Naive thymus-derived CD4-positive, alpha-beta T cell (primary cell): ENCODE results near the gene IL1RAPL1. TPM values are rescaled to one million over a fixed set of nuclear protein-coding genes. Genes with fewer than 3 reads are reported as not detected.

Experiments
- ATAC-seq: fragments of 150-1000 bp; cut with Tn5 transposase; 2 replicates; pipeline ENCODE4 v1.10.0; 2021; ENCODE audit warnings: mild to moderate bottlenecking, moderate library complexity
- CTCF ChIA-PET: fragments of 350-600 bp; sonication (Branson Sonifier 250); formaldehyde crosslinking; loops from one replicate; lab custom pipeline; 2021; ENCODE audit warnings: antibody characterized with exemption; lab: Charles Lee
- POLR2A ChIA-PET: fragments of 350-600 bp; sonication (Branson Sonifier 250); formaldehyde crosslinking; loops from one replicate; lab custom pipeline; 2021; ENCODE audit warnings: antibody characterized with exemption, inconsistent platforms; lab: Charles Lee
- DNase-seq, 9 donors: peaks; one replicate each; pipeline versions ENCODE4 v3.0.0 to v3.0.0-alpha.2; 2020 to 2022; ENCODE audit warnings: mixed read lengths in 1 of 9
- H3K27ac ChIP-seq: one replicate; pipeline ENCODE4 v1.7.0; 2013; ENCODE audit warnings: mild to moderate bottlenecking, low read depth, low read length, moderate library complexity
- H3K27me3 ChIP-seq, 2 donors: one replicate each; pipeline ENCODE4 v1.7.0; 2013; ENCODE audit warnings: low read length in 2 of 2, mild to moderate bottlenecking in 2 of 2, moderate library complexity in 2 of 2; ENCODE audit not compliant: control insufficient read depth in 2 of 2, insufficient read depth in 2 of 2
- H3K36me3 ChIP-seq, 3 experiments: 1 replicate in 2 of 3; 2 replicates in 1 of 3; pipeline ENCODE4 v1.7.0; 2013; ENCODE audit warnings: low read length in 3 of 3, mild to moderate bottlenecking in 3 of 3, moderate library complexity in 1 of 3; ENCODE audit not compliant: insufficient read depth in 3 of 3, control insufficient read depth in 2 of 3
- H3K4me1 ChIP-seq, 2 donors: one replicate each; pipeline ENCODE4 v1.7.0; 2013; ENCODE audit warnings: low read length in 2 of 2, mild to moderate bottlenecking in 2 of 2, moderate library complexity in 1 of 2; ENCODE audit not compliant: control insufficient read depth in 2 of 2, insufficient read depth in 2 of 2
- H3K4me3 ChIP-seq: 2 replicates; pipeline ENCODE4 v1.7.0; 2013; ENCODE audit warnings: mild to moderate bottlenecking, low read length
- H3K9me3 ChIP-seq, 3 experiments: 1 replicate in 2 of 3; 2 replicates in 1 of 3; pipeline ENCODE4 v1.7.0; 2013; ENCODE audit warnings: low read length in 3 of 3; ENCODE audit not compliant: control insufficient read depth in 2 of 3
- H3K27ac Mint-ChIP-seq, 9 donors: one replicate each; pipeline ENCODE4 v1.8.0; 2020 to 2022; ENCODE audit warnings: mixed read lengths in 9 of 9, mild to moderate bottlenecking in 8 of 9, moderate library complexity in 5 of 9, inconsistent platforms in 2 of 9
- H3K27me3 Mint-ChIP-seq, 5 donors: one replicate each; pipeline ENCODE4 v1.8.0; 2021 to 2022; ENCODE audit warnings: mixed read lengths in 5 of 5, mild to moderate bottlenecking in 1 of 5
- H3K36me3 Mint-ChIP-seq, 5 donors: one replicate each; pipeline ENCODE4 v1.8.0; 2020 to 2022; ENCODE audit warnings: mixed read lengths in 5 of 5, mild to moderate bottlenecking in 3 of 5, inconsistent platforms in 1 of 5
- H3K4me1 Mint-ChIP-seq, 7 donors: one replicate each; pipeline ENCODE4 v1.8.0; 2020 to 2022; ENCODE audit warnings: mixed read lengths in 7 of 7, mild to moderate bottlenecking in 3 of 7, inconsistent platforms in 1 of 7
- H3K4me3 Mint-ChIP-seq, 10 donors: one replicate each; pipeline ENCODE4 v1.8.0; 2020 to 2022; ENCODE audit warnings: mild to moderate bottlenecking in 10 of 10, mixed read lengths in 10 of 10, moderate library complexity in 6 of 10, inconsistent platforms in 2 of 10
- H3K9me3 Mint-ChIP-seq, 11 donors: one replicate each; pipeline ENCODE4 v1.8.0; 2020 to 2022; ENCODE audit warnings: mixed read lengths in 11 of 11, mild to moderate bottlenecking in 4 of 11, inconsistent platforms in 1 of 11, moderate library complexity in 1 of 11
- intact Hi-C, 2 donors: fragments of 100-400 bp; cut with micrococcal nuclease; formaldehyde crosslinking; loops; one replicate each; pipeline ENCODE4 v1.15.1; 2023
- polyA plus RNA-seq, 2 donors: library from polyadenylated mRNA; unstranded; fragments of 300-500 nt; fragmentation: Illumina TruSeq; gene quantifications; one replicate each; pipeline ENCODE4 v1.2.3, GENCODE V29; 2021
- total RNA-seq, 6 experiments: library from RNA in 5 of 6; stranded (reverse) in 5 of 6; gene quantifications; 1 replicate in 5 of 6; 2 replicates in 1 of 6; pipeline ENCODE4 v1.2.3 and lab custom pipeline; 2021 to 2026

The IL1RAPL1 gene
- total and polyA plus RNA-seq, 7 experiments from 2014 or later: not detected

GRCh38 chrX:29535212-29536162 lies 948.2 kb downstream of the IL1RAPL1 start:
- intact Hi-C loops: no loop called here
- Histone ChIP-seq H3K9me3 (no peaks in the 10 kb centered on the region), H3K27me3 (no peaks in the 10 kb centered on the region), H3K27ac (no peak overlapping the region), H3K4me3 (no peak overlapping the region), H3K36me3 (no peaks in the 10 kb centered on the region), H3K4me1 (no peaks in the 10 kb centered on the region)
- Mint-ChIP-seq H3K27ac (no peak overlapping the region), H3K4me1 (no peaks in the 10 kb centered on the region), H3K4me3 (no peak overlapping the region), H3K27me3 (no peaks in the 10 kb centered on the region), H3K36me3 (no peaks in the 10 kb centered on the region), H3K9me3 (peaks cover 0 to 3% (median 0%) of the 10 kb centered on the region in 11 donors)
- DNase-seq (no peak), ATAC-seq (no peak)
- POLR2A ChIA-PET: no interaction called here
- CTCF ChIA-PET: no interaction called here

DNA sequence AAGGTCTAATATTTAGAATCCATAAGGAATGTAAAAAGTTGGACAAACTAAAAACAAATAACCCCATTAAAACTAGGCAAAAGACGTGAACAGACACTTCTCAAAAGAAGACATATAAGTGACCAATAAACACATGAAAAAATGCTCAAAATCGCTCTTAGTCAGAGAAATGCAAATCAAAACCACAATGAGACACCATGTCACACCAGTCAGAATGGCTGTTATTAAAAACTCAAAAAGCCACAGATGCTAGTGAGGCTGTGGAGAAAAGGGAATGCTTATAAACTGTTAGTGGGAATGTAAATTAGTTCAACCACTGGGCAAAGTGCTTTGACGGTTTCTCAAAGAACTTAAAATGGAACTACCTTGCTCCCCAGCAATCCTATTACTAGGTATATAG lies 953.8 kb downstream of the IL1RAPL1 start:
- Histone ChIP-seq H3K9me3 (no peaks in the 10 kb centered on the region), H3K4me1 (no peaks in the 10 kb centered on the region), H3K27me3 (no peaks in the 10 kb centered on the region), H3K36me3 (no peaks in the 10 kb centered on the region), H3K27ac (no peak overlapping the region), H3K4me3 (no peak overlapping the region)
- H3K27ac Mint-ChIP-seq: no peak overlapping the region
- ATAC-seq (no peak), DNase-seq (no peak)
- H3K9me3 Mint-ChIP-seq: peaks cover 0 to 3% (median 0%) of the 10 kb centered on the region in 11 donors
- ChIA-PET POLR2A (no interaction called here), CTCF (no interaction called here)
- no peak overlapping the region for H3K4me3 Mint-ChIP-seq
- H3K27me3 Mint-ChIP-seq: no peaks in the 10 kb centered on the region
- intact Hi-C loops: no loop called here
- no peaks in the 10 kb centered on the region for H3K4me1 Mint-ChIP-seq
- no peaks in the 10 kb centered on the region for H3K36me3 Mint-ChIP-seq

- Histone ChIP-seq H3K4me3 (no peak overlapping the region), H3K36me3 (no peaks in the 10 kb centered on the region), H3K27me3 (no peaks in the 10 kb centered on the region), H3K27ac (no peak overlapping the region), H3K9me3 (no peaks in the 10 kb centered on the region), H3K4me1 (no peaks in the 10 kb centered on the region)
- Mint-ChIP-seq H3K27me3 (no peaks in the 10 kb centered on the region), H3K9me3 (peaks cover 0 to 3% (median 0%) of the 10 kb centered on the region in 11 donors), H3K4me1 (no peaks in the 10 kb centered on the region), H3K4me3 (no peak overlapping the region), H3K36me3 (no peaks in the 10 kb centered on the region), H3K27ac (no peak overlapping the region)
- DNase-seq (no peak), ATAC-seq (no peak)
- ChIA-PET POLR2A (no interaction called here), CTCF (no interaction called here)
- intact Hi-C loops: no loop called here
These were observed 954.9 kb downstream of the IL1RAPL1 start for GRCh38 chrX:29542152-29542551.

- H3K27me3 ChIP-seq: no peaks in the 10 kb centered on the region
- no peaks in the 10 kb centered on the region for H3K9me3 ChIP-seq
- H3K4me1 ChIP-seq: no peaks in the 10 kb centered on the region
- DNase-seq (no peak), ATAC-seq (no peak)
- H3K36me3 ChIP-seq: no peaks in the 10 kb centered on the region
- POLR2A ChIA-PET: no interaction called here
- intact Hi-C loops: no loop called here
- no peaks in the 10 kb centered on the region for H3K36me3 Mint-ChIP-seq
- CTCF ChIA-PET: no interaction called here
- H3K4me3 ChIP-seq: no peak overlapping the region
- peaks cover 0 to 2% (median 0%) of the 10 kb centered on the region in 11 donors for H3K9me3 Mint-ChIP-seq
- H3K27ac Mint-ChIP-seq: no peak overlapping the region
- H3K27me3 Mint-ChIP-seq: no peaks in the 10 kb centered on the region
- H3K4me3 Mint-ChIP-seq: no peak overlapping the region
- H3K27ac ChIP-seq: no peak overlapping the region
- no peaks in the 10 kb centered on the region for H3K4me1 Mint-ChIP-seq
These were observed 958.6 kb downstream of the IL1RAPL1 start for GRCh38 chrX:29545878-29546277.

- Histone ChIP-seq H3K4me3 (no peak overlapping the region), H3K4me1 (no peaks in the 10 kb centered on the region), H3K9me3 (no peaks in the 10 kb centered on the region), H3K27me3 (no peaks in the 10 kb centered on the region), H3K27ac (no peak overlapping the region), H3K36me3 (no peaks in the 10 kb centered on the region)
- Mint-ChIP-seq H3K27me3 (no peaks in the 10 kb centered on the region), H3K27ac (no peak overlapping the region), H3K36me3 (no peaks in the 10 kb centered on the region), H3K9me3 (peaks cover 0 to 2% (median 0%) of the 10 kb centered on the region in 11 donors), H3K4me1 (no peaks in the 10 kb centered on the region), H3K4me3 (no peak overlapping the region)
- ChIA-PET POLR2A (no interaction called here), CTCF (no interaction called here)
- intact Hi-C loops: no loop called here
- DNase-seq (no peak), ATAC-seq (no peak)
These were observed 960.6 kb downstream of the IL1RAPL1 start for GRCh38 chrX:29547877-29548276.

DNA sequence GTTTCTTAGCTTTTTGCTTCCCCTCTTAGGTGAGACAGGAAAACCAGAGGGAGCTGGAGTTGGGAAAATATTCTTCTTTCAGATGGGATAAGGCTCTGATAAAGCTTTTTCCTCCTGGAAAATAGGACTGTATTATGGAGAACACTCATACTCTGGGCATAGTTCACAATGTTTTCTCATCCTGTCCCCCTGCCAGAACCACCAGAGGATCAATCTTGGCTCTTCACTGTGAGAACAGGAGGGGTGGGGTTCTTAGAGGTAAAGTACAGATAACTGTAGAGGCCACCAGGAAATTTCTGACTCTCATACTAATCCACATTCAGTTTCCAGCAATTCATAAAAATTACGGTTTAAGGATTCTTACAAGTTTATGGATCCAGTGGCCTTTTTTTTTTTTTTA lies 966.3 kb downstream of the IL1RAPL1 start:
- ChIA-PET CTCF (no interaction called here), POLR2A (no interaction called here)
- no peak overlapping the region for H3K4me3 ChIP-seq
- H3K27me3 ChIP-seq: no peaks in the 10 kb centered on the region
- no peak overlapping the region for H3K27ac Mint-ChIP-seq
- no peak overlapping the region for H3K4me3 Mint-ChIP-seq
- ATAC-seq (no peak), DNase-seq (no peak)
- no peak overlapping the region for H3K27ac ChIP-seq
- no peaks in the 10 kb centered on the region for H3K27me3 Mint-ChIP-seq
- H3K36me3 Mint-ChIP-seq: no peaks in the 10 kb centered on the region
- H3K9me3 ChIP-seq: no peaks in the 10 kb centered on the region
- H3K4me1 ChIP-seq: no peaks in the 10 kb centered on the region
- intact Hi-C loops: no loop called here
- H3K36me3 ChIP-seq: no peaks in the 10 kb centered on the region
- H3K9me3 Mint-ChIP-seq: peaks cover 0 to 6% (median 0%) of the 10 kb centered on the region in 11 donors
- no peaks in the 10 kb centered on the region for H3K4me1 Mint-ChIP-seq
